Neural progenitor cell (in vitro differentiated cells): ENCODE data around the gene LAMA2.

Experiments
- EZH2 ChIP-seq: fragments of 200-600 bp; sonication (generic); IDR thresholded peaks from 2 replicates; pipeline ENCODE4 v1.6.1; 2017; ENCODE audit warnings: antibody characterized with exemption, mild to moderate bottlenecking, moderate library complexity
- TF ChIP-seq, protein P1 (sequence below): fragments of 200-600 bp; sonication (generic); IDR thresholded peaks from 2 replicates; pipeline ENCODE4 v1.5.1; 2017; ENCODE audit warnings: antibody characterized with exemption, mild to moderate bottlenecking

DNA sequence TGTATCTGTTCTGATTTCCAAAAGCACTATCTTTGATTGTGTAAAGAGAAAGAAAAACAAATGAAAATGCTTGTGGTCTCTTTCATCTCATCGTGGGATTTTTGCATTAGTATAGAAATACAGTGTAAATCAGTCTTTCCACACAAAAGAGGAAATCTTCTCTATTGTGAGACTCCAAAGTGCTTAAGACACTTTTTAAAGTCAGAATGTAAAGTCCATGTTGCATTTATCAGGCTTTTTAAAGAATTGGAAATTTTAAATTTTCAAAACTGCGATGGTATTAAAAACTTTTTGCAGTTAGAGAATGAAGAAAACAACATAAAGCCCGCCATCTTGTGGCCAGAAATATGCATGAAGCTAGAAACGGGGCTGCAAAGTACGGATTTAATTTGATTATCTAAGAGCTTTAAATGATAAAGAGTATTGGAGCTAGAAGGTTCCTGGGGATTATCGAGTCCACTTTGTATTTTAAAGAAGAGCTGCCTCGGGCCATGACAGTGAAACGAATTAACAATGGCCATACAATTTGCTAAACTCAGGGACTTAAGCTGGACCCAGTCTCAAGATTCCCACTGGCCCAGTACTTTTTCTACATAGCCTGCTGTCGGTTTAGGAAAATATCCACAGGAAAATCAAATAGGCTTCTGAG is 487.5 kb downstream of the LAMA2 start:
- no peak for TF ChIP-seq EZH2
- TF ChIP-seq, protein P1, sequence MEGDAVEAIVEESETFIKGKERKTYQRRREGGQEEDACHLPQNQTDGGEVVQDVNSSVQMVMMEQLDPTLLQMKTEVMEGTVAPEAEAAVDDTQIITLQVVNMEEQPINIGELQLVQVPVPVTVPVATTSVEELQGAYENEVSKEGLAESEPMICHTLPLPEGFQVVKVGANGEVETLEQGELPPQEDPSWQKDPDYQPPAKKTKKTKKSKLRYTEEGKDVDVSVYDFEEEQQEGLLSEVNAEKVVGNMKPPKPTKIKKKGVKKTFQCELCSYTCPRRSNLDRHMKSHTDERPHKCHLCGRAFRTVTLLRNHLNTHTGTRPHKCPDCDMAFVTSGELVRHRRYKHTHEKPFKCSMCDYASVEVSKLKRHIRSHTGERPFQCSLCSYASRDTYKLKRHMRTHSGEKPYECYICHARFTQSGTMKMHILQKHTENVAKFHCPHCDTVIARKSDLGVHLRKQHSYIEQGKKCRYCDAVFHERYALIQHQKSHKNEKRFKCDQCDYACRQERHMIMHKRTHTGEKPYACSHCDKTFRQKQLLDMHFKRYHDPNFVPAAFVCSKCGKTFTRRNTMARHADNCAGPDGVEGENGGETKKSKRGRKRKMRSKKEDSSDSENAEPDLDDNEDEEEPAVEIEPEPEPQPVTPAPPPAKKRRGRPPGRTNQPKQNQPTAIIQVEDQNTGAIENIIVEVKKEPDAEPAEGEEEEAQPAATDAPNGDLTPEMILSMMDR = peak; percentile 90
